ENCODE measurements around the gene FCMR. TPM values are rescaled to one million over a fixed set of nuclear protein-coding genes. Genes with fewer than 3 reads are reported as not detected.

FCMR gene
- total RNA-seq, 1 donor from 2014 or later = 8.4 TPM

- Mint-ChIP-seq H3K9me3 (ENCODE audit: unreplicated experiment) (no peaks in the 10 kb centered on the region), H3K27me3 (ENCODE audit: unreplicated experiment) (peaks cover 9% of the 10 kb centered on the region), H3K4me1 (ENCODE audit: unreplicated experiment) (peaks cover 9% of the 10 kb centered on the region), H3K27ac (ENCODE audit: unreplicated experiment) (no peak overlapping the region), H3K4me3 (ENCODE audit: unreplicated experiment) (no peak overlapping the region), H3K36me3 (ENCODE audit: low read depth, unreplicated experiment) (no peaks in the 10 kb centered on the region)
- peak; percentile 67 for DNase-seq (ENCODE audit: low spot score)
- TF ChIP-seq CTCF (IDR thresholded peaks at IDR 0.05; ENCODE audit: unreplicated experiment) = peak; percentile 90
Observed at GRCh38 chr1:206912445-206913095, 9.2 kb downstream of the FCMR start.

GRCh38 chr1:206911064-206911663, 10.6 kb downstream of the FCMR start:
- peak; percentile 94 for TF ChIP-seq CTCF (IDR thresholded peaks at IDR 0.05; ENCODE audit: unreplicated experiment)
- H3K4me1 Mint-ChIP-seq (ENCODE audit: unreplicated experiment) = peaks cover 13% of the 10 kb centered on the region
- no peak overlapping the region for H3K27ac Mint-ChIP-seq (ENCODE audit: unreplicated experiment)
- no peaks in the 10 kb centered on the region for H3K9me3 Mint-ChIP-seq (ENCODE audit: unreplicated experiment)
- H3K36me3 Mint-ChIP-seq (ENCODE audit: low read depth, unreplicated experiment) = no peaks in the 10 kb centered on the region
- H3K27me3 Mint-ChIP-seq (ENCODE audit: unreplicated experiment) = peaks cover 9% of the 10 kb centered on the region
- H3K4me3 Mint-ChIP-seq (ENCODE audit: unreplicated experiment) = no peak overlapping the region
- DNase-seq (ENCODE audit: low spot score) = peak; percentile 30

- Mint-ChIP-seq H3K27me3 (ENCODE audit: unreplicated experiment) (peaks cover 13% of the 10 kb centered on the region), H3K9me3 (ENCODE audit: unreplicated experiment) (no peaks in the 10 kb centered on the region), H3K36me3 (ENCODE audit: low read depth, unreplicated experiment) (no peaks in the 10 kb centered on the region), H3K27ac (ENCODE audit: unreplicated experiment) (peak overlapping the region; percentile 22), H3K4me1 (ENCODE audit: unreplicated experiment) (peaks cover 20% of the 10 kb centered on the region), H3K4me3 (ENCODE audit: unreplicated experiment) (peak overlapping the region; percentile 68)
- no peak for TF ChIP-seq CTCF (IDR thresholded peaks at IDR 0.05; ENCODE audit: unreplicated experiment)
- peak; percentile 8 for DNase-seq (ENCODE audit: low spot score)
Observed at GRCh38 chr1:206909883-206910318, 11.8 kb downstream of the FCMR start.

GRCh38 chr1:206909161-206909882, 12.4 kb downstream of the FCMR start:
- peak; percentile 57 for DNase-seq (ENCODE audit: low spot score)
- peaks cover under 1% of the 10 kb centered on the region for H3K36me3 Mint-ChIP-seq (ENCODE audit: low read depth, unreplicated experiment)
- H3K4me3 Mint-ChIP-seq (ENCODE audit: unreplicated experiment) = peak overlapping the region; percentile 82
- no peaks in the 10 kb centered on the region for H3K9me3 Mint-ChIP-seq (ENCODE audit: unreplicated experiment)
- no peak for TF ChIP-seq CTCF (IDR thresholded peaks at IDR 0.05; ENCODE audit: unreplicated experiment)
- no peak overlapping the region for H3K27ac Mint-ChIP-seq (ENCODE audit: unreplicated experiment)
- H3K27me3 Mint-ChIP-seq (ENCODE audit: unreplicated experiment) = peaks cover 9% of the 10 kb centered on the region
- H3K4me1 Mint-ChIP-seq (ENCODE audit: unreplicated experiment) = peaks cover 25% of the 10 kb centered on the region

All from endothelial cell (in vitro differentiated cells).